ENCODE results near the gene MTCL3.

The MTCL3 gene

DNA sequence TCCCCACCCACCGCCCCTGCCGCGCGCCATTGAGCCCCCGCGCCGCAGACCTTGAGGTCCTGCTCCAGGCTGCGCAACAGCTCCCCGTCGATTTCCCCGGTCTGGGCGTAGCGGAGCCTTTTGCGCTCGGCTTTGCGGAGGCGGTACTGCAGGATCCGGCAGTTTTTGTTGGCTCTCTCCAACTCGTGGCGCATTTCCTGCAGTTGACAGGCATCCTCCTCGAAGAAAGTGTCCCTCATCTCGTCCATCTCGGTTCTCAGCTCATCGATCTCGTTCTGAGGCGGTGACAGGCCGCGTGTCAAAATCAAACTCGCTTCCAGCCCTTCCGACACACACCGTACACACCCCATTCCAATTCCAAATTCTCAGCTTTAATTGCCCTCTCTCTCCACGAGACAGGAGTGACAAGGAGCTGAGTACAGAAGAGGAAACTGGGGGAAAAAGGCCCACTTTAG lies 4.3 kb downstream of the MTCL3 start:
- peak; percentile 19 to 20 for DNase-seq

- DNase-seq: no peak
Observed at GRCh38 chr6:127514179-127514772, 4.9 kb downstream of the MTCL3 start.

DNA sequence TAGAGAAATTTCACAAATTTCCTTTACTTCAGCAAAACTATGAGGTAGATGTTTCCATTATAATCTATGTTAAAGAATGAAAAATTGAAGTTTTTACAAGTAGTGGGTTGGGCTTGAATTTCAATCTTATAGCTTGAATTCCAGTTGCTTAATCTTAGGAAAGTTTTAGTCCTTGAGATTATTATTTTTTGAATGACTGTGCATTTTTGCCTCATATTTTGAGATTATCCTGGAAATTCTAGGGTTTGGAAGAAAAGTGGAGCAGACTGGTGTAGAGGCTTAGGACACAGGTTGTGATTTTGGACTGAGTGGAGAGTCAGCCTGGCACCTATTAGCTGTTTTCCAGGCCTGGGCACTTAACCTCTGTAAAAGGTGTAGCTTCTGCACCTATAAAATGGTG lies 5.7 kb downstream of the MTCL3 start:
- no peak for DNase-seq

- DNase-seq: no peak
Observed at GRCh38 chr6:127510876-127511275, 8.3 kb downstream of the MTCL3 start.

DNA sequence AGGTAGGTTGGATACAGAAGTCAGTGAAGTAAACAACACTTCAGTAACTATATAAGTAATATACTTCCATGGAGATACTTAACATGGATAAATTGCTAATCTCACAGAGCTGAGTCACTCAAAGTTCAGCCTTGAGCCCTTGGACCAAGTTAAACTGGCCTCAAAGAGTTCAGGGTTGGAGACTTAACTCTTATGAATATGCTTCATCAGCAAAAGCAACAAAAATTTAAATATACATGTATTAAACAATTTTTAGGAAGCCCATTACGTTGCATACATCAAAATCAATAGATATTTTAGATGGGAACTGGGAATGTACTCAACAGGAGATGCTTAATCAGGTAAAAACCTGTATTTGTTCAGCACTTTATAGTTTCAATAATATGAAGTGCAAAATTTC lies 12.2 kb downstream of the MTCL3 start:
- DNase-seq: no peak

DNA sequence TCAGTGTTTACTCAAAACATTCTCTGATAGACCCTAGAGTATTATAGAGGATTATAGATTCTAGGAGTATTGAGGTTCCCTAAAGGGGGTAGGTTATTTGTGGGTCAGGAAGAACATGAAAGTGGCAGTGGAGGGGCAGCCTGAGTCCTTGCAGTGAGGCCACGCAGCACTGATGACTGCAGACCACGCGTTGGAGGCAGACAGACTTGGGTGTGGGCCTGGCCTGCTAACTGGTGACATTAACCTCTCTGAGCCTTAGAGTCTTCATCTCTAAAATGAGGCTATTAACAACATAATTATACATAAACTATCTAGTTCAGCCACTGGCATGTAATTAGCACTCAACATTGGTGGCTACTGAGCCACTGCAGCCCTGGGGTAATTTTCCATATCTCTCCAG lies 16.1 kb downstream of the MTCL3 start:
- no peak for DNase-seq

DNA sequence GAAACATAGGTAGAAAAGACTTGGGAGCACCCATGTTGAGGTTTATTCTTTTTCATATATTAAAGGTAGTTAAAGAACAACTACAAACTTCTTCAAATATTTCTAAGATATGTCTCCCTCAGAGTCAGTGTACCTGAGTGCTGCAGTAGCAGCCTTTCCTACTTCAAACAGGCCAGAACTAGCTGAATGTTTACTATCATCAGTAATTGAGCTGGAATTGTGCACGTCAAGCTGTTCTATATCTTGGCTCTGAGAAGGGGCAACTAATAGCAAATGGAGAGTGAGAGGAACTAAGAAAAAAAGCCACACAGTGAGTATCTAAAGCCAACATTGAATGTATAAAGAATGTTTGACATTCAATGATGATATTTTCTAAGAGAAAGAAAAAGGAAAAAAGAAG lies 21.7 kb downstream of the MTCL3 start:
- no peak for DNase-seq

DNA sequence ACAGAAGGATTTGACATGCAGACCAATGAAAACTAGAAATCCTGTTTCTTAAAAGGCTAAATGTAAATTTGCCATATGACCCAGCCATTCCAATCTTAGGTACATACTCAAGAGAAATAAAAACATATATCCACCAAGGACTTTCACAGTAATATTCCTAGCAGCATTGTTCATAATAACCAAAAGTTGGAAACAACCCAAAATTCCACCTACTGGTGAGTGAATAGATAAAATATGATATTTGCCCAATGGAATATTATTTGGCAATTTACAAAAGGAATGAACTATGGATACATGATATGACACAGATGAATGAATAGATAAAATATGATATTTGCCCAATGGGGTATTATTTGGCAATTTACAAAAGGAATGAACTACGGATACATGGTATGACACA lies 22.7 kb downstream of the MTCL3 start:
- no peak for DNase-seq

GRCh38 chr6:127494240-127494767 lies 24.8 kb downstream of the MTCL3 start:
- DNase-seq: no peak

GRCh38 chr6:127489248-127489647 lies 29.9 kb downstream of the MTCL3 start:
- DNase-seq: no peak

DNA sequence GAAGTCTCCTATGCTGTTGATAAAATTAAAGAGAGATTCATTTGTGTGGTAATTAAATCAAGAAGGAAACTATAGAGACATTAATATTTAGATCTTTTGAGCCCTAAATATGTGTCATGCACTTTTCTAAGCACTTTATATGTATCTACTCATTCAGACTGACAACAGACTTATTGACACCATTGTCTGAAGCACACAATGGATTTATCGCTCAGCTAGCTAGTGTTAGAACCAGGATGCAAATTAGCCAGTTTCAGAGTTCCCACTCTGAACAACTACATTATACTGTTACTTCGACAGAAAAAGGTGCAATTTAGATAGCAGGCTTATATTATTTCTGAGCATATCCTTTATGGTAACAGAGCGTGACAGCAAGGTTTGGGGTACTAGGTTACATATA lies 32.2 kb downstream of the MTCL3 start:
- no peak for DNase-seq

GRCh38 chr6:127484212-127484863 lies 34.8 kb downstream of the MTCL3 start:
- no peak for DNase-seq

DNA sequence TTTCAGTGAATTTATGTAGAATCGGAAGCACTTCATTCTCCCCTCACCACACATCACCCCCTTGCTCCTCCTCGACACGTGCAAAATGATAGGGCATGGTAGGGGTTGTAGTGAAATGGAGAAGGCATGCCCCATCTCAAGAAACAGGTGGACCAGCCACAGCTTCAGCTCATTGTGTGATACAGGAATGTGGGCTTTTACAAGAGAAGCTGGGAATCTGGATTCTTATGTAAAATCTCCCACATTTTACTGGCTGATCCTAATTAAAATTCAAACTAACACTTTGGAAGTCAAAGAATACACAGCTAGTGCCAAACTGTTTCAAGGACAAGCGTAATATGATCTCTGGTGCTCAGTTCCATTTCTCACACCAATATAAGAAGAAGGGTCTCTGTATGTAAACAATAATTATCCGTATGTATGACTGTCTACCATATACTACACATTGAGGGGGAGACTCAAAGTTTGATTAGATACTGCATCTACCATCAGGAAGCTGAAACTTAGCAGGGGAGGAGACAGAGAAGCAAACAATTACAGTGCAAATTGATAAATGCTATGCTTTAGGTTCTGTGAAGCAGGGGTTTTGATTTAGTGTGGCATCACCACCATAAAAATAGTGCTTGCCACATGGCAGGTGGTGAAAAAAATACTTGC lies 35.6 kb downstream of the MTCL3 start:
- no peak for DNase-seq

GRCh38 chr6:127482325-127482724 lies 36.8 kb downstream of the MTCL3 start:
- DNase-seq: no peak

DNA sequence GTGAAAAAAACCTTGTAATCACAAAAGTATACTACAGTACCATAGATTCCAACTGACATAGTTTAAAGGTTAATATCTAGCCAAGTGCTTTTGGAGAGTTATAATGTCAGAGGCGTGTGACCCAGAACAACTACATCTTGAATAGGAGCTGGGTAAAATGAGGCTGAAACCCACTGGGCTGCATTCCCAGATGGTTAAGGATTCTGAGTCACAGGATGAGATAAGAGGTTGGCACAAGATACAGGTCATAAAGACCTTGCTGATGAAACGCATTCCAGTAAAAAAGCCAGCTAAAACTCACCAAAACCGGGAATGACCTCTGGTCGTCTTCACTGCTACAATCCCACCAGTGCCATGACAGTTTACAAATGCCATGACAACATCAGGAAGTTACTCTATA lies 37.5 kb downstream of the MTCL3 start:
- DNase-seq: no peak

DNA sequence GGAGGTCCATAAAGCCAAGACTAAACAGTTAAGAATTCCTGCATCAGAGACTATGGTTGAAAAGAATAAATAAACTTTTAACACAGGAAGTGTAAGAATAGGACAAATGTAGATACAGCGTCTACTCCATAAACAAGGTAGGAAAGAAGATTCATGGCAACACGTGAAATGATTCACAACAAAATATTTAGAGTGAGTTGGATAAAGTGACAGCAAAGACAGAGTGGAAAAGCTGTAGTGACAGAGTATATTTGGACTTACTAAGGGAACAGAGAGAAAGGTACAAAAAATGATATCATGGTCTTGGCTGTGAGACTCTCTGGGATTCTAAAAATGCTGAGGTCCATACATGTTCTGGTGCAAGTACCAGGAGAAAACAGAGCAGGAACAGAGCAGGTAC lies 38.0 kb downstream of the MTCL3 start:
- no peak for DNase-seq

DNA sequence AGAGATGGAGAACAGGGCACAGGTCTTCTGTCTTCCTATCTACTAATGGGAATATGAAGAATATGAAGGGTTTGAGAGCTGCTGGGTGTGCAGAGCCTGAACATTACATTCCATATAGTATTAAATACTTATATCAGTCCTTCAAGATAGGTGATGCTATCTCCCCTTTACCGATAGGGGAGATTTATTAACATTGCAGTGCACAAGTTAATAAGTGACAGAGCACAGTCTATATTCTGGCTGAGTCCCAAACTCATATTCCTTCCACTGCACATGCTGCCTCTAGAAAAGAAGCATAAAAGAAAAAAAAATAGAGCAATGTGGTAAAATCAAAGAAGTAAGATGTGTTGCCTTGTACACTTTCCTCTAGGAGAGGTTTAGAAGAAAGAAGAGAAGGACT lies 41.5 kb downstream of the MTCL3 start:
- DNase-seq: no peak

GRCh38 chr6:127475823-127476176 lies 43.3 kb downstream of the MTCL3 start:
- no peak for DNase-seq

DNA sequence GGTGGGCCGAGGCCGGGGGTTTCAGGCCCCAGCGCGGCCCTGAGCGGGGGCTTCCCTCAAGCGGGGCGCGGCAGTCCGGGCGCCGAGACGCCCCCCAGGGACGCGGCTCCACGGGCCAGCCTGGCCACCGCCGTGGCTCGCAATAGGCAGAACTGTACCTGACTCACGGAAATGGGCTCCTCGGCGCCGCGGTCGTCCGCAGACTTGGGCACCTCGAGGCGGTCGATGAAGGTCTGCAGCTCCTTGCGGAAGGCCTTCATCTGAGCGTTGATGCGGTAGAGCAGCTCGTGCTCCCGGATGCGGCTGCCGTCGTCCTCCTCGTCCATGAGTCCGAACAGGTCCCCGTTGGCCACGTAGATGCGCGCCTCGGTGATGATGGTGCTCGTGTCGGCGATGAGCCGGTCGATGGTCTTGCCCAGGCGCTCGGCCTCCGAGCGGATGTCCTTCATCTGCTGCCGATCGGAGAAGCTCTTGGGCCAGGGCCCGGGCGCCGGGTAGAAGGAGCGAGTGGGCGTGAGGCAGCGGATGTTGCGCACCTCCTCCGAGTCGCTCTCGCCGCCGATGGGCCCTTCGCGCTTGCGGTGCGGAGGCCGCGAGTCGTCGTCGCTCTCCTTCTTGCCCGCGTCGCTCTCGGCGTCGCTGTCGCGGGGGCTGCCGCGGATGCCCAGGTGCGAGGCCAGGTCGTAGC lies 43.9 kb downstream of the MTCL3 start:
- DNase-seq: no peak

GRCh38 chr6:127471379-127472255 lies 47.5 kb downstream of the MTCL3 start:
- no peak for DNase-seq

- DNase-seq: no peak
Observed at GRCh38 chr6:127468936-127469335, 50.2 kb downstream of the MTCL3 start.

DNA sequence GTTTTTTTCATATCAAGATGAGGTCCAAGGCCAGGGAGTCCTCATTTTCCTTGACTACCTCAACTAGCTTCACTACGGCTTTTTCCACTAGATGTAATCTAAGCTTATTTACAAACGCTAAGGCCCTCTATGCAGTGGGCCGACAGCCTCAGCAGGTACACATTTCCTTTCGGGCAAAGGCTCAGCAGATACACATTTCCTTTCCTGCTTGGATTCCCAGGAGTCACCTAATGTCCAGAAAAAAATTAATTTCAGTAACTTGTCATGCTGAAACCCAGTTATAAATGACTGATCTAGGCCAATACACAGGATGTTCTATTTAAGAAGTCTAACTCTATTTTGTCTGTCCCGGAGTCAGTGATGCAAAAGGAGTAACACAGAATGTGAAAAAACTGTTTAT lies 52.7 kb downstream of the MTCL3 start:
- no peak for DNase-seq

Data from activated CD4-positive, alpha-beta T cell treated with anti-CD3 and anti-CD28 coated beads, Interleukin-2, amount 50 U/mL, for 4 hours (primary cell).